Measurements from ENCODE around the gene GAREM2.

The GAREM2 gene

DNA sequence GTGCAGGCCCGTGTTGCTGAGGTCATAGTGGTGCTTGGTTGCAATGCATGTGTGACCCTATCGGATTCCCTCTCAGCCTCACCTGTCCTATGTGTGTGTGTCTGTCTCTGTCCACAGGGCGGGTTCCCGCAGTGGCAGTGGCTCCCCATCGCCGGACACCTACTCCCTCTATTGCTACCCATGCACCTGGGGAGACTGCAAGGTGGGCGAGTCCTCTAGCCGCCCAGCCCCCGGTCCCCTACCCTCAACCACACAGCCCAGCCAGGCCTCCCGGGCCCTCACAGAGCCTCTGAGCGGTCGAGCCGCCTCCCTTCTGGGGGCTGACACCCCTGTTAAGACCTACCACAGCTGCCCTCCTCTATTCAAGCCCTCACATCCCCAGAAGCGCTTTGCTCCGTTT is 14.2 kb downstream of the GAREM2 start:
- no peak for DNase-seq
- TF ChIP-seq, protein P1, sequence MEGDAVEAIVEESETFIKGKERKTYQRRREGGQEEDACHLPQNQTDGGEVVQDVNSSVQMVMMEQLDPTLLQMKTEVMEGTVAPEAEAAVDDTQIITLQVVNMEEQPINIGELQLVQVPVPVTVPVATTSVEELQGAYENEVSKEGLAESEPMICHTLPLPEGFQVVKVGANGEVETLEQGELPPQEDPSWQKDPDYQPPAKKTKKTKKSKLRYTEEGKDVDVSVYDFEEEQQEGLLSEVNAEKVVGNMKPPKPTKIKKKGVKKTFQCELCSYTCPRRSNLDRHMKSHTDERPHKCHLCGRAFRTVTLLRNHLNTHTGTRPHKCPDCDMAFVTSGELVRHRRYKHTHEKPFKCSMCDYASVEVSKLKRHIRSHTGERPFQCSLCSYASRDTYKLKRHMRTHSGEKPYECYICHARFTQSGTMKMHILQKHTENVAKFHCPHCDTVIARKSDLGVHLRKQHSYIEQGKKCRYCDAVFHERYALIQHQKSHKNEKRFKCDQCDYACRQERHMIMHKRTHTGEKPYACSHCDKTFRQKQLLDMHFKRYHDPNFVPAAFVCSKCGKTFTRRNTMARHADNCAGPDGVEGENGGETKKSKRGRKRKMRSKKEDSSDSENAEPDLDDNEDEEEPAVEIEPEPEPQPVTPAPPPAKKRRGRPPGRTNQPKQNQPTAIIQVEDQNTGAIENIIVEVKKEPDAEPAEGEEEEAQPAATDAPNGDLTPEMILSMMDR (IDR thresholded peaks at IDR 0.05; ENCODE audit: low read depth, low read length): no peak
- Histone ChIP-seq H3K36me3 (peaks cover 81% of the 10 kb centered on the region), H3K27me3 (ENCODE audit: insufficient read depth, low read depth, severe bottlenecking) (no peaks in the 10 kb centered on the region), H3K4me3 (ENCODE audit: low read depth, low read length) (no peak overlapping the region), H3K27ac (no peak overlapping the region), H3K9me3 (ENCODE audit: severe bottlenecking) (no peaks in the 10 kb centered on the region)

DNA sequence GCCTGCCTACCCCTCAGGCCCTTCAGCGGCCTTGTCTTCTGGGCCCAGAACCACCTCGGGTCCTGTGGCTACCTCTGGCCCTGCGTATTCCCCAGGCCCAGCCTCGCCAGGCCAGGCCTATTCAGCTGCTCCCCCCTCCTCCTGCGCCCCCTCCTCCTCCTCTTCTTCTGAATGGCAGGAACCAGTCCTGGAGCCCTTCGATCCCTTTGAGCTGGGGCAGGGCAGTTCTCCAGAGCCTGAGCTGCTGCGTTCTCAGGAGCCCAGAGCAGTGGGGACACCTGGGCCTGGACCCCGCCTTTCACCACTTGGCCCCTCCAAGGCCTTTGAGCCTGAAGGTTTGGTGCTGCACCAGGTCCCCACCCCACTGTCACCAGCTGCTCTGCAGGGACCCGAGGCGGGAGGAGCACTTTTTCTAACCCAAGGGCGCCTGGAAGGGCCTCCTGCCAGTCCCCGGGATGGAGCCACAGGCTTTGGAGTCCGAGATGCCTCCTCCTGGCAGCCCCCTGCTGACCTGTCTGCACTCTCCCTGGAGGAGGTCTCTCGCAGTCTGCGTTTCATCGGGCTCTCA is 14.7 kb downstream of the GAREM2 start:
- TF ChIP-seq, protein P1 (IDR thresholded peaks at IDR 0.05; ENCODE audit: low read depth, low read length): no peak
- no peak for DNase-seq
- Histone ChIP-seq H3K36me3 (peaks cover 80% of the 10 kb centered on the region), H3K27ac (no peak overlapping the region), H3K9me3 (ENCODE audit: severe bottlenecking) (no peaks in the 10 kb centered on the region), H3K27me3 (ENCODE audit: insufficient read depth, low read depth, severe bottlenecking) (no peaks in the 10 kb centered on the region), H3K4me3 (ENCODE audit: low read depth, low read length) (no peak overlapping the region)

DNA sequence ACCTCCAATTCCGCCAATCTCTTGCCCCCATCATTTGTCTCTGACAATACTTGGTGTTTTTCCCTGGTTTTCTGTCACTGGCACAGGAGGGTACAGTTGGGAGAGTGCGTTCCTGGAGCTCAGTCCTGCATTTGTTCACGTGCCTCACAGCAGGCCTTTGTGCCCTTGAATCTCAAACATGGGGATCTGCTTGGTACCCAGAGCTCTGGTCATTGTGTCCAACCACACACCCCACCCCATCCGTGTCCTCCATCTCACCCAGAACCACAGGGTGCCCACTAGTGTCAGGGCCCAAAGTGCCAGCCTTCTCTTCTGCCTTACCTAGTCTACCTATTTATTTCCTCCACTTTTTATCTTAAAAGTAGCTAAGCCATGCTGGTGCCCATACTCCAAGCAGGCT is 16.2 kb downstream of the GAREM2 start:
- TF ChIP-seq, protein P1 (IDR thresholded peaks at IDR 0.05; ENCODE audit: low read depth, low read length): no peak
- no peak for DNase-seq
- H3K9me3 ChIP-seq (ENCODE audit: severe bottlenecking): no peaks in the 10 kb centered on the region
- H3K4me3 ChIP-seq (ENCODE audit: low read depth, low read length): no peak overlapping the region
- H3K36me3 ChIP-seq: peaks cover 73% of the 10 kb centered on the region
- no peak overlapping the region for H3K27ac ChIP-seq
- no peaks in the 10 kb centered on the region for H3K27me3 ChIP-seq (ENCODE audit: insufficient read depth, low read depth, severe bottlenecking)

DNA sequence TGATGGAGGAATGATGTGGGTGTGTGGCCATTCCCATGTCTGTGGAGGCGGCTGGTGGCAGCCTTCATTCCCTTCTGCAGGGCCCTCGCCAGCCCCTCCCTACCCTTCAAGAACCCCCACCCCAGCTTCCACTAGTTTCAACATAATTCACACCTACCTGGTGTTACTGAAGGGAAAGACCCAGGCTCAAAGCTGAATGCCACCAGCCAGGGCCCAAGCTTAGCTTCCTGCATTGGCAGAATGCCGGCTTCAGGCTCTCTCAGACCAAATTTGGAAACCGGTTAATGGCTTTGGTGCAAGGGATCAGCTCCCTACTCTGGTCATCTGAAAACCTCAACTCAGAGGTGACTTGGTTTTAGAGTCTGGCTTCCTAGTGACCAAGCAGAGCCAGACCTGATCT is 16.9 kb downstream of the GAREM2 start:
- DNase-seq: no peak
- TF ChIP-seq, protein P1 (IDR thresholded peaks at IDR 0.05; ENCODE audit: low read depth, low read length): no peak
- Histone ChIP-seq H3K9me3 (ENCODE audit: severe bottlenecking) (no peaks in the 10 kb centered on the region), H3K27ac (no peak overlapping the region), H3K36me3 (peaks cover 79% of the 10 kb centered on the region), H3K27me3 (ENCODE audit: insufficient read depth, low read depth, severe bottlenecking) (no peaks in the 10 kb centered on the region), H3K4me3 (ENCODE audit: low read depth, low read length) (no peak overlapping the region)

DNA sequence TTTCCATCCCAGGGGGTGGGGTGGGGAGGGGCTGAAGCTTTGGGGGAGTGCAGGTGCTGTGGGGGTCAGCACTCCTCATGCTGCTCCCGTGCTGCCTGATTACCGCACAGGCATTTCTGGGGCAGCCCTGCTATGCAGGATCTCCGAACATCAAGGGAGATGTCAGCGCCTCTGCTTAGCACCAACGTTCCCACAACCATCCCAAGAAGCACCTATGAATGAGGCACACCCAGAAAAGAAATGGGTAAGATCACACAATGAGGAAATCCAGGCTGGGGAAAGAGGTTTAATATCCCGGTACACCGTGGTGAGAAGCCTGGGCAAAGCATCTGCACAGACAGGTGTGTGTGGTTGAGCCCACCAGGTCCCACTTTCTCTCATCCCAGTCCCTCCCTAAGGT is 17.5 kb downstream of the GAREM2 start:
- Histone ChIP-seq H3K27me3 (ENCODE audit: insufficient read depth, low read depth, severe bottlenecking) (no peaks in the 10 kb centered on the region), H3K27ac (no peak overlapping the region), H3K4me3 (ENCODE audit: low read depth, low read length) (no peak overlapping the region), H3K36me3 (peaks cover 80% of the 10 kb centered on the region), H3K9me3 (ENCODE audit: severe bottlenecking) (no peaks in the 10 kb centered on the region)
- TF ChIP-seq, protein P1 (IDR thresholded peaks at IDR 0.05; ENCODE audit: low read depth, low read length): no peak
- DNase-seq: no peak

Data from WERI-Rb-1 (cell line).